Breast epithelium (tissue), 4 donors: ENCODE data around the gene MTRR. TPM values are rescaled to one million over a fixed set of nuclear protein-coding genes. Genes with fewer than 3 reads are reported as not detected.

ENCODE experiments used
- DNase-seq, 2 donors: peaks; one replicate each; pipeline ENCODE4 v3.0.0-alpha.2; 2019; ENCODE audit warnings: low spot score in 2 of 2
- H3K27ac ChIP-seq, 2 donors: fragments of 200-600 bp; sonication (generic) in 1 of 2; one replicate each; pipeline ENCODE4 v1.5.1; 2016 to 2019; ENCODE audit warnings: mild to moderate bottlenecking in 1 of 2
- H3K27me3 ChIP-seq, 2 donors: fragments of 200-600 bp; sonication (generic) in 1 of 2; one replicate each; pipeline versions ENCODE4 v1.5.1 to v1.6.0; 2017 to 2019; ENCODE audit warnings: control low read depth in 1 of 2, mild to moderate bottlenecking in 1 of 2
- H3K36me3 ChIP-seq: fragments of 200-600 bp; one replicate; pipeline ENCODE4 v1.5.1; 2019
- H3K4me1 ChIP-seq, 2 donors: fragments of 200-600 bp; sonication (generic); one replicate each; pipeline ENCODE4 v1.5.1; 2016 to 2019; ENCODE audit warnings: control low read depth in 1 of 2
- H3K4me3 ChIP-seq, 3 donors: fragments of 200-600 bp; sonication (generic); 1 replicate in 2 of 3; 2 replicates in 1 of 3; pipeline ENCODE4 v1.5.1; 2016 to 2019; ENCODE audit warnings: mild to moderate bottlenecking in 3 of 3, moderate library complexity in 2 of 3
- H3K9me3 ChIP-seq, 2 donors: fragments of 200-600 bp; sonication (generic) in 1 of 2; one replicate each; pipeline ENCODE4 v1.5.1; 2016 to 2019; ENCODE audit warnings: control low read depth in 1 of 2
- POLR2A ChIP-seq: fragments of 450-650 bp; IDR thresholded peaks from one replicate; pipeline ENCODE4 v1.6.1; 2016; ENCODE audit warnings: antibody characterized with exemption, mild to moderate bottlenecking, moderate library complexity
- POLR2AphosphoS5 ChIP-seq, 3 donors: sonication (generic); formaldehyde crosslinking; IDR thresholded peaks; one replicate each; pipeline ENCODE4 v1.6.1; 2017; ENCODE audit warnings: antibody characterized with exemption in 3 of 3
- intact Hi-C: fragments of 100-400 bp; cut with DNase I; formaldehyde crosslinking; loops from one replicate; pipeline ENCODE4 v1.15.1; 2023; ENCODE audit warnings: low total_unique reads
- total RNA-seq, 3 donors: library from RNA; depleted of rRNA; stranded (reverse); fragments of >200 nt; gene quantifications; one replicate each; pipeline ENCODE4 v1.1.0, GENCODE V29; 2016
- TF ChIP-seq, protein P1 (sequence below), 3 donors: fragments of 450-650 bp; IDR thresholded peaks; one replicate each; pipeline ENCODE4 v1.5.1; 2016 to 2017; ENCODE audit warnings: antibody characterized with exemption in 3 of 3, mild to moderate bottlenecking in 3 of 3, moderate library complexity in 3 of 3

Gene MTRR
- total RNA-seq, 3 donors from 2014 or later: 45.8 to 69.5 (median 57.7) TPM

DNA sequence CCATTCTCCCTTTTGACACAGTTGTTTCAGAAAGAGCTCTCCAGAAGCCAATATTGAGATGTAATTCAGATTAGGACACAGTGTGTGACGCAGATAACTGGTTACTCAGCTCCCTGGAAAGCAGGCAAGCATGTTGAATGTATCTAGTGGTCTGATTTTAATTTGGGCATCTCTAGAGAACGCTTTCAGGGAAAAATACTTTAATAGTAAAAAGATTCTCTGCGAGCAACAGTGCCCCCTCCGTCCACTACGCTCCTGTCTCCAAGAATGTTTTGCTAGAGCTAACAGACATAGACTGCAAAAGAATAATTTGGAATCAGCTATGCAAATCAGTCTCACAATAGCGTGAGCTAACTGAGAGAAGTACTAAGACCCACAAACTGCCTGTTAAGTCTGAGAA lies 41.3 kb upstream of the MTRR start:
- no peaks in the 10 kb centered on the region for H3K36me3 ChIP-seq
- no peaks in the 10 kb centered on the region for H3K9me3 ChIP-seq
- intact Hi-C loops: no loop called here
- no peaks in the 10 kb centered on the region for H3K4me1 ChIP-seq
- no peaks in the 10 kb centered on the region for H3K27me3 ChIP-seq
- H3K4me3 ChIP-seq: no peak overlapping the region
- DNase-seq: no peak
- no peak overlapping the region for H3K27ac ChIP-seq
- TF ChIP-seq POLR2A: no peak
- TF ChIP-seq POLR2AphosphoS5 (IDR thresholded peaks at IDR 0.05): no peak
- TF ChIP-seq, protein P1, sequence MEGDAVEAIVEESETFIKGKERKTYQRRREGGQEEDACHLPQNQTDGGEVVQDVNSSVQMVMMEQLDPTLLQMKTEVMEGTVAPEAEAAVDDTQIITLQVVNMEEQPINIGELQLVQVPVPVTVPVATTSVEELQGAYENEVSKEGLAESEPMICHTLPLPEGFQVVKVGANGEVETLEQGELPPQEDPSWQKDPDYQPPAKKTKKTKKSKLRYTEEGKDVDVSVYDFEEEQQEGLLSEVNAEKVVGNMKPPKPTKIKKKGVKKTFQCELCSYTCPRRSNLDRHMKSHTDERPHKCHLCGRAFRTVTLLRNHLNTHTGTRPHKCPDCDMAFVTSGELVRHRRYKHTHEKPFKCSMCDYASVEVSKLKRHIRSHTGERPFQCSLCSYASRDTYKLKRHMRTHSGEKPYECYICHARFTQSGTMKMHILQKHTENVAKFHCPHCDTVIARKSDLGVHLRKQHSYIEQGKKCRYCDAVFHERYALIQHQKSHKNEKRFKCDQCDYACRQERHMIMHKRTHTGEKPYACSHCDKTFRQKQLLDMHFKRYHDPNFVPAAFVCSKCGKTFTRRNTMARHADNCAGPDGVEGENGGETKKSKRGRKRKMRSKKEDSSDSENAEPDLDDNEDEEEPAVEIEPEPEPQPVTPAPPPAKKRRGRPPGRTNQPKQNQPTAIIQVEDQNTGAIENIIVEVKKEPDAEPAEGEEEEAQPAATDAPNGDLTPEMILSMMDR (IDR thresholded peaks at IDR 0.05): peak in 1 of 3 donors; percentile 21

DNA sequence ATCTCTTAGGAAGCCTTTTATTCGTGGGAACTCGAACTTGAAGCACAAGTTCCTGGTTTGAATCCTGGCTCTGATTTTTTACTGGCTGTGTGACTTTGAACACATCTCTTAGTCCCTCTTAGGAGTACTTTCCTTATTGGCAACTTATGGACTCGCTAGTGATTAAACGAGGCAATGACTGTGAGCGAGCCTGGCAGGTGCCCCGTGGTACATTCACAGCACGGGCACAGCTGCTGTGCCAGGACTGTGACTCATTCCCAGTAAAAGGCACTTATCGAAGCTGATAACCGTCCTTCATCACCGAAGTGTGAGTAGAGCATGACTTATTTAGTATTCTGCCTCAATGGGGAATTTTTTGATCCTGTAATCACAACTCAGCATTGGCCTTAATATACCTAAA lies 40.7 kb upstream of the MTRR start:
- intact Hi-C loops: no loop called here
- no peaks in the 10 kb centered on the region for H3K9me3 ChIP-seq
- H3K27ac ChIP-seq: no peak overlapping the region
- H3K4me1 ChIP-seq: no peaks in the 10 kb centered on the region
- H3K36me3 ChIP-seq: no peaks in the 10 kb centered on the region
- no peak for DNase-seq
- H3K4me3 ChIP-seq: no peak overlapping the region
- TF ChIP-seq POLR2A: no peak
- TF ChIP-seq, protein P1 (IDR thresholded peaks at IDR 0.05): no peak
- TF ChIP-seq POLR2AphosphoS5 (IDR thresholded peaks at IDR 0.05): no peak
- no peaks in the 10 kb centered on the region for H3K27me3 ChIP-seq

- Histone ChIP-seq H3K9me3 (no peaks in the 10 kb centered on the region), H3K27ac (no peak overlapping the region), H3K27me3 (no peaks in the 10 kb centered on the region), H3K4me1 (no peaks in the 10 kb centered on the region), H3K4me3 (no peak overlapping the region), H3K36me3 (no peaks in the 10 kb centered on the region)
- no peak for DNase-seq
- intact Hi-C loops: no loop called here
- TF ChIP-seq POLR2AphosphoS5 (IDR thresholded peaks at IDR 0.05) (no peak), POLR2A (no peak)
- TF ChIP-seq, protein P1 (IDR thresholded peaks at IDR 0.05): no peak
Measured at GRCh38 chr5:7834982-7835381, 34.0 kb upstream of the MTRR start.

GRCh38 chr5:7837403-7837802 lies 31.5 kb upstream of the MTRR start:
- Histone ChIP-seq H3K27ac (no peak overlapping the region), H3K4me3 (no peak overlapping the region), H3K4me1 (no peaks in the 10 kb centered on the region), H3K9me3 (no peaks in the 10 kb centered on the region), H3K36me3 (no peaks in the 10 kb centered on the region), H3K27me3 (no peaks in the 10 kb centered on the region)
- no peak for DNase-seq
- intact Hi-C loops: no loop called here
- TF ChIP-seq, protein P1 (IDR thresholded peaks at IDR 0.05): no peak
- TF ChIP-seq POLR2AphosphoS5 (IDR thresholded peaks at IDR 0.05): no peak
- no peak for TF ChIP-seq POLR2A

GRCh38 chr5:7842531-7842930 lies 26.4 kb upstream of the MTRR start:
- no peaks in the 10 kb centered on the region for H3K27me3 ChIP-seq
- intact Hi-C loops: no loop called here
- DNase-seq: no peak
- no peak overlapping the region for H3K4me3 ChIP-seq
- TF ChIP-seq POLR2A: no peak
- H3K9me3 ChIP-seq: no peaks in the 10 kb centered on the region
- H3K36me3 ChIP-seq: no peaks in the 10 kb centered on the region
- no peaks in the 10 kb centered on the region for H3K4me1 ChIP-seq
- no peak overlapping the region for H3K27ac ChIP-seq

- Histone ChIP-seq H3K36me3 (no peaks in the 10 kb centered on the region), H3K9me3 (no peaks in the 10 kb centered on the region), H3K27me3 (no peaks in the 10 kb centered on the region), H3K4me3 (no peak overlapping the region), H3K27ac (no peak overlapping the region), H3K4me1 (peaks cover 0 to 3% of the 10 kb centered on the region in 2 donors)
- TF ChIP-seq POLR2AphosphoS5 (IDR thresholded peaks at IDR 0.05): no peak
- no peak for TF ChIP-seq POLR2A
- TF ChIP-seq, protein P1 (IDR thresholded peaks at IDR 0.05): no peak
- no peak for DNase-seq
- intact Hi-C loops: no loop called here
Measured at GRCh38 chr5:7844901-7845300, 24.0 kb upstream of the MTRR start.
